Ovary (tissue), 9 donors: Measurements from ENCODE around the gene USP32. TPM values are rescaled to one million over a fixed set of nuclear protein-coding genes. Genes with fewer than 3 reads are reported as not detected.

ENCODE experiments used
- DNase-seq, 5 donors: peaks; one replicate each; pipeline ENCODE4 v3.0.0-alpha.2; 2019 to 2020
- H3K27ac ChIP-seq, 2 donors: fragments of 200-600 bp; one replicate each; pipeline versions ENCODE4 v1.5.1 to v1.8.0; 2019 to 2022
- H3K27me3 ChIP-seq: fragments of 200-600 bp; one replicate; pipeline ENCODE4 v1.8.0; 2022
- H3K36me3 ChIP-seq: fragments of 200-600 bp; sonication (generic); one replicate; pipeline ENCODE4 v1.5.1; 2019
- H3K4me1 ChIP-seq: one replicate; pipeline ENCODE4 v1.8.1; 2013; ENCODE audit warnings: mild to moderate bottlenecking, moderate library complexity; ENCODE audit not compliant: insufficient read depth
- H3K4me3 ChIP-seq: fragments of 200-600 bp; sonication (generic); one replicate; pipeline ENCODE4 v1.5.1; 2017
- H3K9me3 ChIP-seq, 2 donors: fragments of 200-600 bp in 1 of 2; sonication (generic) in 1 of 2; one replicate each; pipeline versions ENCODE4 v1.5.1 to v1.8.1; 2013 to 2019; ENCODE audit warnings: mild to moderate bottlenecking in 1 of 2, moderate library complexity in 1 of 2
- CTCF ChIP-seq, 3 donors: fragments of 450-650 bp in 2 of 3; fragments of 200-600 bp in 1 of 3; IDR thresholded peaks; one replicate each; pipeline versions ENCODE4 v1.5.1 to v1.8.0; 2016 to 2022; ENCODE audit warnings: antibody characterized with exemption in 3 of 3, mild to moderate bottlenecking in 1 of 3
- EP300 ChIP-seq: sonication (generic); formaldehyde crosslinking; IDR thresholded peaks from one replicate; pipeline ENCODE4 v1.6.1; 2017; ENCODE audit warnings: antibody characterized with exemption
- POLR2A ChIP-seq: fragments of 450-650 bp; IDR thresholded peaks from one replicate; pipeline ENCODE4 v1.6.1; 2017; ENCODE audit warnings: antibody characterized with exemption, mild to moderate bottlenecking, moderate library complexity
- WGBS, 3 donors: extraction: QIAGEN DNeasy Blood & Tissue Kit in 1 of 3; methylation state at CpG; one replicate each; pipeline versions ENCODE4 v1.1.5 to v1.1.7; 2013 to 2017; 5-methylcytosine and 5-hydroxymethylcytosine counted together
- intact Hi-C, 4 donors: fragments of 100-400 bp; cut with DNase I; formaldehyde crosslinking; loops; one replicate each; pipeline versions ENCODE4 v1.11.0 to v1.15.1; 2022 to 2023
- polyA plus RNA-seq, 2 donors: library from polyadenylated mRNA; stranded (reverse); fragments of 200-250 nt in 1 of 2; fragments of 350-450 nt in 1 of 2; fragmentation: Illumina TruSeq in 1 of 2; extraction: RNeasy Lipid Tissue Mini Kit (QIAGEN cat#74804) in 1 of 2; gene quantifications; one replicate each; pipeline ENCODE4 v1.2.3, GENCODE V29; 2013 to 2014
- total RNA-seq, 7 donors: library from RNA; depleted of rRNA in 2 of 7; stranded (reverse); fragments of >200 nt in 2 of 7; fragmentation: NEBNext Ultra II Directional in 3 of 7; extraction: Animal tissue kit (Norgen Biotek cat#: 25700) in 3 of 7; gene quantifications; one replicate each; pipeline versions ENCODE4 v1.1.0 to v1.2.4, GENCODE V29; 2016 to 2023
- donor health status: DM: no; HTN: no; CAD: no; lungs with moderate emphysema.
- donor health status: DM: no; HTN: no; CAD: no.
- donor health status: Bipolar disorder and iron deficiency.
- donor health status: DM: yes; HTN: yes; CAD: no.
- donor health status: DM: no; HTN: no; CAD: no.
- donor health status: DM: yes; HTN: yes; CAD: no.

The USP32 gene
- total and polyA plus RNA-seq, 9 donors = 8.7 to 37.6 (median 32.9) TPM

- intact Hi-C loops = no loop called here
- no peak overlapping the region for H3K4me3 ChIP-seq
- no peak overlapping the region for H3K27ac ChIP-seq
- H3K36me3 ChIP-seq = no peaks in the 10 kb centered on the region
- TF ChIP-seq CTCF (IDR thresholded peaks at IDR 0.05) (no peak), POLR2A (no peak), EP300 (no peak)
- no peaks in the 10 kb centered on the region for H3K4me1 ChIP-seq
- no peaks in the 10 kb centered on the region for H3K27me3 ChIP-seq
- 67 to 78% (median 73%) methylated on average over 2 of the region's 2 CpGs for WGBS, 3 donors
- H3K9me3 ChIP-seq = no peaks in the 10 kb centered on the region
- no peak for DNase-seq
These were observed 24.5 kb upstream of the USP32 start for GRCh38 chr17:60416368-60416925.

GRCh38 chr17:60415146-60415545 lies 23.2 kb upstream of the USP32 start:
- H3K36me3 ChIP-seq = no peaks in the 10 kb centered on the region

GRCh38 chr17:60412701-60413100 lies 20.8 kb upstream of the USP32 start:
- no peak overlapping the region for H3K27ac ChIP-seq
- no peaks in the 10 kb centered on the region for H3K36me3 ChIP-seq
- H3K9me3 ChIP-seq = no peaks in the 10 kb centered on the region
- WGBS, 3 donors = 36 to 58% (median 39%) methylated on average over 3 of the region's 3 CpGs
- DNase-seq = no peak
- intact Hi-C loops = no loop called here
- no peak overlapping the region for H3K4me3 ChIP-seq
- H3K27me3 ChIP-seq = no peaks in the 10 kb centered on the region
- TF ChIP-seq EP300 = no peak
- no peaks in the 10 kb centered on the region for H3K4me1 ChIP-seq

More at GRCh38 chr17:60415146-60415545, 23.2 kb upstream of the USP32 start:
- H3K4me3 ChIP-seq = no peak overlapping the region
- no peak for DNase-seq
- H3K27me3 ChIP-seq = no peaks in the 10 kb centered on the region
- no peak overlapping the region for H3K27ac ChIP-seq
- no peaks in the 10 kb centered on the region for H3K9me3 ChIP-seq
- no peaks in the 10 kb centered on the region for H3K4me1 ChIP-seq
- 75 to 87% (median 87%) methylated on average over 1 of the region's 1 CpG for WGBS, 3 donors
- intact Hi-C loops = no loop called here
- no peak for TF ChIP-seq CTCF (IDR thresholded peaks at IDR 0.05)
- no peak for TF ChIP-seq EP300
- no peak for TF ChIP-seq POLR2A

- Histone ChIP-seq H3K27me3 (no peaks in the 10 kb centered on the region), H3K4me3 (no peak overlapping the region), H3K27ac (no peak overlapping the region), H3K9me3 (no peaks in the 10 kb centered on the region), H3K36me3 (no peaks in the 10 kb centered on the region), H3K4me1 (no peaks in the 10 kb centered on the region)
- WGBS, 3 donors = 84 to 89% (median 88%) methylated on average over 4 of the region's 4 CpGs
- TF ChIP-seq CTCF (IDR thresholded peaks at IDR 0.05) (no peak), EP300 (no peak), POLR2A (no peak)
- DNase-seq = no peak
- intact Hi-C loops = no loop called here
These were observed 18.1 kb upstream of the USP32 start for GRCh38 chr17:60410001-60410400.

GRCh38 chr17:60406887-60407286 lies 15.0 kb upstream of the USP32 start:
- no peaks in the 10 kb centered on the region for H3K27me3 ChIP-seq
- H3K27ac ChIP-seq = no peak overlapping the region
- intact Hi-C loops = no loop called here
- WGBS, 3 donors = 58 to 68% (median 66%) methylated on average over 3 of the region's 3 CpGs
- no peak for TF ChIP-seq EP300
- no peak for TF ChIP-seq POLR2A
- no peak for TF ChIP-seq CTCF (IDR thresholded peaks at IDR 0.05)
- no peaks in the 10 kb centered on the region for H3K4me1 ChIP-seq
- H3K36me3 ChIP-seq = no peaks in the 10 kb centered on the region
- no peak for DNase-seq
- no peak overlapping the region for H3K4me3 ChIP-seq
- H3K9me3 ChIP-seq = no peaks in the 10 kb centered on the region
